OCI-LY1 (cell line): ENCODE results near the gene ATG7.

Experiments
- H2AFZ ChIP-seq: fragments of 200-600 bp; sonication (generic), shearing (Covaris generic); 2 replicates; pipeline ENCODE4 v1.6.0; 2014; ENCODE audit warnings: antibody characterized with exemption, mild to moderate bottlenecking, low read length
- H3F3A ChIP-seq: fragments of 200-600 bp; sonication (generic), shearing (Covaris generic); 2 replicates; pipeline ENCODE4 v1.6.0; 2014; ENCODE audit warnings: mild to moderate bottlenecking, antibody characterized with exemption, low read length, moderate library complexity; ENCODE audit not compliant: insufficient read depth
- H3K27ac ChIP-seq: fragments of 200-600 bp; sonication (generic); 2 replicates; pipeline ENCODE4 v1.5.1; 2014; ENCODE audit warnings: low read length, mixed run types, mild to moderate bottlenecking, low read depth; ENCODE audit not compliant: poor library complexity, severe bottlenecking
- H3K27me3 ChIP-seq: fragments of 200-600 bp; sonication (generic); 2 replicates; pipeline ENCODE4 v1.6.0; 2014; ENCODE audit warnings: antibody characterized with exemption, mild to moderate bottlenecking, low read length, moderate library complexity; ENCODE audit not compliant: insufficient read depth
- H3K36me3 ChIP-seq: fragments of 200-600 bp; sonication (generic); 2 replicates; pipeline ENCODE4 v1.6.1; 2014; ENCODE audit warnings: mild to moderate bottlenecking, antibody characterized with exemption, low read length, moderate library complexity, mixed read lengths; ENCODE audit not compliant: insufficient read depth
- H3K4me1 ChIP-seq: fragments of 200-600 bp; sonication (generic); 2 replicates; pipeline ENCODE4 v1.5.1; 2014; ENCODE audit warnings: mild to moderate bottlenecking, low read length, moderate library complexity; ENCODE audit not compliant: insufficient read depth, severe bottlenecking
- H3K4me2 ChIP-seq: fragments of 200-600 bp; sonication (generic), shearing (Covaris generic); 2 replicates; pipeline ENCODE4 v1.6.1; 2014; ENCODE audit warnings: low read length
- H3K4me3 ChIP-seq: fragments of 200-600 bp; sonication (generic); 2 replicates; pipeline ENCODE4 v1.5.1; 2014; ENCODE audit warnings: low read length, low read depth, mild to moderate bottlenecking, mixed read lengths; ENCODE audit not compliant: poor library complexity, severe bottlenecking
- H3K79me2 ChIP-seq: fragments of 200-600 bp; shearing (Covaris generic); 2 replicates; pipeline ENCODE4 v1.6.1; 2016; ENCODE audit warnings: mixed run types, low read length, mixed read lengths; ENCODE audit not compliant: insufficient read depth
- H3K9ac ChIP-seq: fragments of 200-600 bp; sonication (generic), shearing (Covaris generic); 2 replicates; pipeline ENCODE4 v1.6.1; 2014; ENCODE audit warnings: mild to moderate bottlenecking, low read length, mixed read lengths
- H3K9me2 ChIP-seq: fragments of 200-600 bp; sonication (generic), shearing (Covaris generic); 2 replicates; pipeline ENCODE4 v1.6.1; 2014; ENCODE audit warnings: low read depth, mild to moderate bottlenecking, low read length, mixed read lengths
- H3K9me3 ChIP-seq: fragments of 200-600 bp; shearing (Covaris generic); 2 replicates; pipeline ENCODE4 v1.6.1; 2014; ENCODE audit warnings: low read length, mixed read lengths
- H4K20me1 ChIP-seq: fragments of 200-600 bp; sonication (generic), shearing (Covaris generic); 2 replicates; pipeline ENCODE4 v1.6.0; 2016; ENCODE audit warnings: mild to moderate bottlenecking, low read length; ENCODE audit not compliant: insufficient read depth
- EZH2 ChIP-seq: fragments of 200-600 bp; sonication (generic), shearing (Covaris generic); IDR thresholded peaks from 2 replicates; pipeline ENCODE4 v1.8.0; 2017; ENCODE audit warnings: borderline replicate concordance, mixed run types, mild to moderate bottlenecking, antibody characterized with exemption, low read length, moderate library complexity, mixed read lengths
- TF ChIP-seq, protein P1 (sequence below): fragments of 200-600 bp; sonication (generic), shearing (Covaris generic); IDR thresholded peaks from 2 replicates; pipeline ENCODE4 v1.5.1; 2017; ENCODE audit warnings: mild to moderate bottlenecking, antibody characterized with exemption, low read length, moderate library complexity, mixed read lengths

The ATG7 gene

DNA sequence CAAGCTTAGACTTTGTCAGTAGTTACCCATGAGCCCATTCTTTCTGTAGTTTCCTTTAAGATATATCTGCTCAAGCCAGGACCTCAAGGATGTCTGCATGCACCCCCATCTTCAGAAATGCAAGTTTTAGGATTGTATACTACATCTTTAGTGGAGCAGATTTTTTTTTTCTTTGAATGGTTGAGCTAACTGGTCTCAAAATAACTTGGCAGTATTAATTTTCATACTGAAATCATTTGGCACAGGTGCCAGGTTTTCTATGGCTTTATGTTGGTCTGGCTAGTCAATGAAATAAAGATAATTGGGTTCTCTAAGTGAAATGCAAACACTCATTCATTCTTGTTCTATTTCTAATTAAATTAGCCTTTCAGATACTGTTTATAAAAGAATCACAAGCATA lies 108.9 kb downstream of the ATG7 start:
- Histone ChIP-seq H3K9ac (no peak overlapping the region; the same call in 1 of the 2 replicates), H3F3A (no peaks in the 10 kb centered on the region), H4K20me1 (no peaks in the 10 kb centered on the region), H3K9me3 (no peaks in the 10 kb centered on the region), H3K4me3 (peak overlapping the region; percentile 42), H3K36me3 (no peaks in the 10 kb centered on the region), H3K4me1 (peaks cover 31% of the 10 kb centered on the region), H3K4me2 (peak overlapping the region; percentile 64), H3K79me2 (no peaks in the 10 kb centered on the region), H3K9me2 (no peaks in the 10 kb centered on the region), H3K27me3 (no peaks in the 10 kb centered on the region), H3K27ac (peak overlapping the region; percentile 78), H2AFZ (no peak overlapping the region)
- TF ChIP-seq, protein P1, sequence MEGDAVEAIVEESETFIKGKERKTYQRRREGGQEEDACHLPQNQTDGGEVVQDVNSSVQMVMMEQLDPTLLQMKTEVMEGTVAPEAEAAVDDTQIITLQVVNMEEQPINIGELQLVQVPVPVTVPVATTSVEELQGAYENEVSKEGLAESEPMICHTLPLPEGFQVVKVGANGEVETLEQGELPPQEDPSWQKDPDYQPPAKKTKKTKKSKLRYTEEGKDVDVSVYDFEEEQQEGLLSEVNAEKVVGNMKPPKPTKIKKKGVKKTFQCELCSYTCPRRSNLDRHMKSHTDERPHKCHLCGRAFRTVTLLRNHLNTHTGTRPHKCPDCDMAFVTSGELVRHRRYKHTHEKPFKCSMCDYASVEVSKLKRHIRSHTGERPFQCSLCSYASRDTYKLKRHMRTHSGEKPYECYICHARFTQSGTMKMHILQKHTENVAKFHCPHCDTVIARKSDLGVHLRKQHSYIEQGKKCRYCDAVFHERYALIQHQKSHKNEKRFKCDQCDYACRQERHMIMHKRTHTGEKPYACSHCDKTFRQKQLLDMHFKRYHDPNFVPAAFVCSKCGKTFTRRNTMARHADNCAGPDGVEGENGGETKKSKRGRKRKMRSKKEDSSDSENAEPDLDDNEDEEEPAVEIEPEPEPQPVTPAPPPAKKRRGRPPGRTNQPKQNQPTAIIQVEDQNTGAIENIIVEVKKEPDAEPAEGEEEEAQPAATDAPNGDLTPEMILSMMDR: no peak
- no peak for TF ChIP-seq EZH2

- Histone ChIP-seq H3K4me3 (no peak overlapping the region), H3F3A (no peaks in the 10 kb centered on the region), H3K27ac (no peak overlapping the region), H3K9me3 (no peaks in the 10 kb centered on the region), H4K20me1 (no peaks in the 10 kb centered on the region), H3K79me2 (no peaks in the 10 kb centered on the region), H2AFZ (no peak overlapping the region), H3K9ac (no peak overlapping the region), H3K36me3 (no peaks in the 10 kb centered on the region), H3K4me2 (no peak overlapping the region), H3K27me3 (no peaks in the 10 kb centered on the region), H3K4me1 (peaks cover 31% of the 10 kb centered on the region), H3K9me2 (no peaks in the 10 kb centered on the region)
- TF ChIP-seq, protein P1: no peak
- TF ChIP-seq EZH2: no peak
Measured at GRCh38 chr3:11381563-11381962, 109.4 kb downstream of the ATG7 start.

DNA sequence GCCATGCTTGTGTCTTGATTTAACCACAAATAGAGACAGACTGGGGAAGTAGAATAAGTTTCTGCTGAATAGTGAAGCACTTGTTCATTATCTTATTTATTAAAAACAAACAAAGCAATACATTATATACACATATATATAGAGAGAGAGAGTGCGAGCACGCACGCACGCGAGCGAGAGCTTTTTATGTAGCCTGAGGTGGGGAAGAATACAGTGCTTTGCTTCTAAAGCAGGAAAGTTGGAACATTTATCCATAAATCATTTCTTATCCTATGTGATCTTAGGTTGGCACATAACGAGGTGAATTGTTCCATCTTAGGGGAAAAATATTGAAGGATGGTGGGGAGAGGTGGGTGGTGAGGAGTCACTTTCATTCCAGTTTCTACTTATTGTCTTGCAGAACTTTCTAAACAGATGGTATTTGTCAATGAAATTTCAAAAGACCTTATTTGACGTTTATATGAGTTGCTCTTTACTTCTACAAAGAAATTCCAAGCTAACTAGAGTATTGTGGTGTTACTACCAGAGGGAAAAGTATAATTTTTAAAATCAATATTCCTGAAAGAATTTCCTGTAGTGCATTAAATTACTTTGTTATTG lies 110.0 kb downstream of the ATG7 start:
- H4K20me1 ChIP-seq: no peaks in the 10 kb centered on the region
- no peaks in the 10 kb centered on the region for H3K36me3 ChIP-seq
- no peak overlapping the region for H3K9ac ChIP-seq
- no peaks in the 10 kb centered on the region for H3F3A ChIP-seq
- TF ChIP-seq, protein P1: no peak
- TF ChIP-seq EZH2: no peak
- no peaks in the 10 kb centered on the region for H3K9me3 ChIP-seq
- no peaks in the 10 kb centered on the region for H3K79me2 ChIP-seq
- H3K4me3 ChIP-seq: no peak overlapping the region
- H3K4me1 ChIP-seq: peaks cover 31% of the 10 kb centered on the region
- no peak overlapping the region for H2AFZ ChIP-seq
- H3K4me2 ChIP-seq: no peak overlapping the region
- no peaks in the 10 kb centered on the region for H3K27me3 ChIP-seq
- no peaks in the 10 kb centered on the region for H3K9me2 ChIP-seq
- H3K27ac ChIP-seq: no peak overlapping the region
